ENCODE results near the gene GMIP.

DNA sequence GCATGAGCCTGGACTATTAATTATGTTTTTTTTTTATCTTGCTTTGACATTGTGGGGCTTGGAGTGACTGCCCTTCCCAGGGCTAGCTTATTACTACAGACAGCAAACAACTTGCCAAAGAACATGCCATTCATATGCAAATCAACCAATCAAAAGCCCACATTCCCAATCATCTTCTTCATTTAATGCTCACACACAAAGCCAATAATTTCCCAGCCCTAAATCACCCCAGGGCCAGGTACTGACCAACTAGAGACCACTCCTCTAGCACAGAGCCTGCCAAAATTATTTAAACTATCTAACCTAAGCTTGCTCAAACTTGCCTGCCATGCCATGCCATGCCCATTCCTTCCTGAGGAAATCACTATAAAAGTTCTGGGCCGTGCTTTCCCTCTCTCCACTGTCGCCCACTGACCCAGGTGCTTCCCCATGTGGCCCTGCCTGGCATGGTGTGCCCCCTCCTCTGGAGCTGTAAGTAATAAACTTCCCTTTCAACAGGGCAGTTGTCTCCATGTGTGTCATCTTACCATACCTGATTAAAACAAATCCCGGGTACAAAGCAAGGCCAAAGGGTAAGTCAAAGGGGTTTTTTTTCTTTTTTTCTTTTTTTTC lies 40.6 kb downstream of the GMIP start:
- no peak for TF ChIP-seq CTCF (conservative IDR thresholded peaks at IDR 0.05; ENCODE audit: low read depth, low read length)
- TF ChIP-seq EZH2phosphoT487 (IDR thresholded peaks at IDR 0.05; ENCODE audit: borderline replicate concordance, low read length) = no peak

All from PC-3 (cell line).